ENCODE measurements around the gene SSH2. TPM values are rescaled to one million over a fixed set of nuclear protein-coding genes. Genes with fewer than 3 reads are reported as not detected.
A peak's percentile ranks its signal among the peaks of the same experiment; 100 is the strongest.

Gene SSH2
- total and polyA plus RNA-seq, 2 experiments from 2014 or later: 32.4 to 43.2 TPM

- Histone ChIP-seq H3K27me3 (no peaks in the 10 kb centered on the region), H3K9me3 (ENCODE audit: low read depth) (no peaks in the 10 kb centered on the region), H3K36me3 (peaks cover 25% of the 10 kb centered on the region), H3K27ac (peak overlapping the region; percentile 100), H3K4me3 (no peak overlapping the region), H3K4me1 (ENCODE audit: low read depth) (peaks cover 23% of the 10 kb centered on the region)
- no peak for DNase-seq (ENCODE audit: low read depth in 1 of 2, low spot score in 1 of 2)
- TF ChIP-seq CTCF (IDR thresholded peaks at IDR 0.05; ENCODE audit: low read depth, low read length): no peak
Observed at GRCh38 chr17:29669266-29669665, 260.8 kb downstream of the SSH2 start.

GRCh38 chr17:29667969-29668368 lies 262.1 kb downstream of the SSH2 start:
- Histone ChIP-seq H3K4me1 (ENCODE audit: low read depth) (peaks cover 31% of the 10 kb centered on the region), H3K36me3 (peaks cover 23% of the 10 kb centered on the region), H3K9me3 (ENCODE audit: low read depth) (no peaks in the 10 kb centered on the region), H3K4me3 (no peak overlapping the region), H3K27ac (peak overlapping the region; percentile 100), H3K27me3 (no peaks in the 10 kb centered on the region)
- no peak for TF ChIP-seq CTCF (IDR thresholded peaks at IDR 0.05; ENCODE audit: low read depth, low read length)
- peak; percentile 38 to 86 for DNase-seq (ENCODE audit: low read depth in 1 of 2, low spot score in 1 of 2)

GRCh38 chr17:29665481-29665810 lies 264.6 kb downstream of the SSH2 start:
- Histone ChIP-seq H3K27me3 (no peaks in the 10 kb centered on the region), H3K4me1 (ENCODE audit: low read depth) (peaks cover 51% of the 10 kb centered on the region), H3K27ac (peak overlapping the region; percentile 100), H3K36me3 (peaks cover 13% of the 10 kb centered on the region), H3K9me3 (ENCODE audit: low read depth) (no peaks in the 10 kb centered on the region), H3K4me3 (no peak overlapping the region)
- DNase-seq (ENCODE audit: low read depth in 1 of 2, low spot score in 1 of 2): no peak
- no peak for TF ChIP-seq CTCF (IDR thresholded peaks at IDR 0.05; ENCODE audit: low read depth, low read length)

- H3K27ac ChIP-seq: peak overlapping the region; percentile 100
- peaks cover 13% of the 10 kb centered on the region for H3K36me3 ChIP-seq
- H3K27me3 ChIP-seq: no peaks in the 10 kb centered on the region
- no peak for TF ChIP-seq CTCF (IDR thresholded peaks at IDR 0.05; ENCODE audit: low read depth, low read length)
- H3K4me1 ChIP-seq (ENCODE audit: low read depth): peaks cover 51% of the 10 kb centered on the region
- peak in 1 of 2 donors; percentile 50 for DNase-seq (ENCODE audit: low read depth in 1 of 2, low spot score in 1 of 2)
- no peak overlapping the region for H3K4me3 ChIP-seq
- no peaks in the 10 kb centered on the region for H3K9me3 ChIP-seq (ENCODE audit: low read depth)
Observed at GRCh38 chr17:29664743-29665480, 265.1 kb downstream of the SSH2 start.

- Histone ChIP-seq H3K36me3 (peaks cover 4% of the 10 kb centered on the region), H3K27ac (peak overlapping the region; percentile 88), H3K4me1 (ENCODE audit: low read depth) (peaks cover 51% of the 10 kb centered on the region), H3K27me3 (no peaks in the 10 kb centered on the region), H3K9me3 (ENCODE audit: low read depth) (no peaks in the 10 kb centered on the region), H3K4me3 (no peak overlapping the region)
- DNase-seq (ENCODE audit: low read depth in 1 of 2, low spot score in 1 of 2): peak; percentile 62 to 68
- no peak for TF ChIP-seq CTCF (IDR thresholded peaks at IDR 0.05; ENCODE audit: low read depth, low read length)
Observed at GRCh38 chr17:29663155-29663554, 266.9 kb downstream of the SSH2 start.
